HG03064 (cell line): Measurements from ENCODE around the gene CEP72.
A peak's percentile ranks its signal among the peaks of the same experiment; 100 is the strongest.
"Not testable (repeated sequence)": the region's sequence is repeated elsewhere in the genome, so short reads cannot be mapped to it uniquely, and the experiment has no call there.

Experiments used
- ATAC-seq: cut with Tn5 transposase; IDR thresholded peaks from one replicate; pipeline ENCODE4 v1.9.1; 2021; ENCODE audit warnings: low read depth; ENCODE audit not compliant: unreplicated experiment

Gene CEP72, protein sequence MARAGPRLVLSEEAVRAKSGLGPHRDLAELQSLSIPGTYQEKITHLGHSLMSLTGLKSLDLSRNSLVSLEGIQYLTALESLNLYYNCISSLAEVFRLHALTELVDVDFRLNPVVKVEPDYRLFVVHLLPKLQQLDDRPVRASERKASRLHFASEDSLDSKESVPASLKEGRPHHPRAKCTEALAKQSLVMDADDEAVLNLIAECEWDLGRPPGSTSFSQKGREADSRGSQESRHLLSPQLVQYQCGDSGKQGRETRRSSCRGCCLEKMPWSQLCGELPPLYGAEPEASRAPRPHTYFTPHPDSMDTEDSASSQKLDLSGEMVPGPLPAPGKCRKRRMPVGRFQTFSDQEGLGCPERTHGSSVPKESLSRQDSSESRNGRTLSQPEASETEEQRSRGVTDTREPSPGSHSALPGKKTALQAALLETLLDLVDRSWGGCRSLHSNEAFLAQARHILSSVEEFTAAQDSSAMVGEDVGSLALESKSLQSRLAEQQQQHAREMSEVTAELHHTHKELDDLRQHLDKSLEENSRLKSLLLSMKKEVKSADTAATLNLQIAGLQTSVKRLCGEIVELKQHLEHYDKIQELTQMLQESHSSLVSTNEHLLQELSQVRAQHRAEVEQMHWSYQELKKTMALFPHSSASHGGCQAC

DNA sequence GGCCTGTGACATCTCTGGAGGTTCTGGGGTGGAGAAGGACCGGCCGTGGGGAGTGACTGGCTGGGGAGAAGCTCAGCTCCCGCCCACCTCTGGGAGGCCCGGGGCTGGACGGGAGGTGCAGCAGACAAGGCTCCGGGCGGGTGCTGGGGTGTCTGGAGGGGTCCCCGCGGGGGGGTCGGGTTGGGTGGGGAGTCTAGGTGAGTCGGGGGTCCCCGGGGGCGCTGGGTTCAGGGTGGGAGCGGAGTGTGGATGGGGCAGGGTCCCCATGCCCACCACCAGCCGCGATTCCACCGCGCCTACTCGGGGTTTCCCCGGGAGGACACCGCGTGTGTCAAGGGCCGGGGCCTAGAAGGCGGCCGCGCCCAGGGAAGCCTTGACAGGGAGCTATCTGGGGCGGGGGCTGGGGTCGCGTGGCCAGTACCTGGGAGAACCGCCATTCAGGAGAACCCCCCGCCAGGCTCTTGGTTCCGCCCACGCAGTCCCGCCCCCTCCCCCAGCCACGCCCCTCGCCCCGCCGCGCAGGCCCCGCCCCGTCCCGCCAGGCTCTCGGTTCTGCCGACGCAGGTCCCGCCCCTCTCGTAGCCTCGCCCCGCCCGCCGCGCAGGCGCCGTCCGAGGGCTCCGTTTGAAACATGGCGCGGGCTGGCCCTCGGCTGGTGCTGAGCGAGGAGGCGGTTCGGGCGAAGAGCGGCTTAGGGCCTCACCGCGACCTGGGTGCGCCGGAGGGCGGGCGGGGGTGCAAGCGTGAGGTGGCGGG, at the start of gene CEP72:
TSS of gene CEP72 (plus strand) at position 610 of the 756 bp plus-strand sequence. CDS start at position 632, 22 bp downstream.
- peak; percentile 60 for ATAC-seq

DNA sequence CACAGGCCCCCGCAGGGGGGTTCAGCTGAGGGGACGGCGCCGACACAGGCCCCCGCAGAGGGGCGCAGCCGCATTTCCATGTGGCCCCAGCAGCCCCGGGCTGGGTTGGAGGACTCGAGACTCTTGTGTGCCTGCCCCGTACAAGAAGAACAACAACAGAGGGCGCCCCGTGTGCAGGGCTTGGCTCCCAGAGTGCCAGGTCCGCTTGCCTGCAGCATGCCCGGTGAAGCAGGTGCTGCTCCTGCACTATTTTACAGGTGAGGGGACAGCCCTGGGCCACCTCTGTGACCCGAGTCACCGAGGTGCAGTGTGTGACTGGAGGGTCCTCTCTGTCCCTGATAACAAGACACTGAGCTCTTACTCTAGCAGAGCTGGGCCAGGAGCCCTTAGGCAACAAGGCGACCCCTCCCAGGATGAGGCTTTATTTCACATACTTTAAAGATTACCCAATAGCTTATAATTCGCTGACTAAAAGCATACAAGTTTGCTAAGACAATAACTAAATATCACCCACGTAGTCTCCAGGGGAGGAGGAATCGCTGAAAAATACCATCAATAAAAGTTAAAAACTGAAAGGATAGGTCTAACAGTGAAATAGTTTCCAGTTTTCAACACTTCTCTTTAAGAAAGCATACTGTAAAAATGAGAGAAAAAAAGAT, 46.2 kb upstream of the CEP72 start:
- no peak for ATAC-seq

DNA sequence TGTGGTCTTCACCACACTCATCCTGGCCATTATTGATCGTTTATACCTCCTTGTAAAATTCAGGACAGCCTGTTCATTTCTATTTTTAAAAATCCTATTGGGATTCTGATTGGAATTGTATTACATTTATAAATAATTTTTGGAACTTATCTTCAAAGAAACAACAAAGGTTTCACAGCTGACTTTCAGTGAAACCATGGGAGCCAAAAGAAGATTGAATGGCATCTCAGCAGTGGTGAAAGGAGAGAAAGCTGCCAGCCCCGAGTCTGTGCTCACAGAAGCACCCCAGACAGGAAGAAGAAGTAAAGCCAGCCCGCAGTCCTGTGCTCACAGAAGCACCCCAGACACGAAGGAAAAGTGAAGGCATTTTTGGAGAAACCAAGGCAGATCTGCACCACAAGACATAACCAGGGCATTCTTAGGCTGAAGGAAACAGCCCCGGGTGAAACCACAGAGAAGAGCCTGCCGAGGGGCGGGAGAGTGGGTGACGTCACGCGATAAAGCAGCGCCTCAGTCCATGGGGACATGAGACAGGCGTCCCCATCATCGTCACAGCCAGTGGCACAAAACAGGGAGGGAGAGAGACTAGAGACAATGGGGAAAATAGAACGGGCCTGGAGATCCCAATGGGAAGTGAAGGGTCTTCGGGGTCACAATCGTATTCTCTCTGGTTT, 45.4 kb upstream of the CEP72 start:
- no peak for ATAC-seq

DNA sequence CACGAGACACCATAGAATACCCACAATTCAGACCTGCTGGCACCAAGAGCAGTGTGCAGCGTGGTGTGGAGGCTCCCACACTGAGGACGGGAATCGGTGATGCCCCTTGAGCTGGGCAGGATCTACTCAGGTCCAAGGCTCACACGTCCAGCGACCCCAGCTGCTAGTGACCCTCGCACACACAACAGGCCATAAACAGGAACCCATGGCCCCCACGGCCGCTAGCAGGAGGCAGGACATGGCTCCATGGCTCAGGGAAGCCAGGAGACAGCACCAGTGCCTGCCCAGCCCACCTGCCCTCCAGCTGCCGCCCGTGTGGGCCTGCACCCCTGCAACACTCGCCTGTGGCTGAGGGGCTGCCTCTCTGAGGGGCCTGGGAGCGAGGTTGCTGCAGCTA, 44.5 kb upstream of the CEP72 start:
- ATAC-seq = no peak

DNA sequence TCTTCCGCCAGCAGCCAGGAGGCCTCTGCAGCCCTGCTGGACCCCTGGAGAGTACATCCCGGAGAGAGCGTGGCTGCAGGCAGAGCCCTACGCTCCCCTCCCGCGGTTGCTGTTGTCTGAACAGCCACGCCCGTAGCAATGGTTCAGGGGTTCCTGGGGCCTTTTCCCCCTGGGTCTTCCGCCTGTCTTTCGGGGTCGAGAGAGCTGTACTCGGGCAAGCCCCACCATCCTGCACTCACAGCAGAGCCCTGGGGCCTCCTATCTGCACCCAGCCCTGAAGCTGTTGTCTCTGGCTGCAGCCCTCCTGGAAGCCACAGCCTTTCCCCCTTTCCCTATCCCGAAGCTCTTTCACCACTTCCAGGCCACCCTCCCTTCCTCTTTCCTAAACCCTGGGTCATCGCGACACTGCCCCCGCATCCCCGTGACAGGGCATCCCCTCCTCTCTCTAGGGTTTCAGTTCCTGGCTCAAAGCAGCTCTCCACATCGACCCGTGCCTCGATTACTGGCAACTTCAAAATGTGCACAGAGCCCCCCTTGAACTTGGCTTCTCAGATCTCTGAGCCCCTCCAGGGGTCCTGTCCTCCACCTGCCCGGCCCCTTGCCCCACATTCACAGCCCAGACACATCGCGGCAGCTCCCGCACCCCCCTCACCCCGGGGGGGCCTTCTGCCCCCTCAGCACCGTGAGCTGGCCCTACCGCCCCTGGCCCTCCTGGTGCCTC, 43.9 kb upstream of the CEP72 start:
- no peak for ATAC-seq

DNA sequence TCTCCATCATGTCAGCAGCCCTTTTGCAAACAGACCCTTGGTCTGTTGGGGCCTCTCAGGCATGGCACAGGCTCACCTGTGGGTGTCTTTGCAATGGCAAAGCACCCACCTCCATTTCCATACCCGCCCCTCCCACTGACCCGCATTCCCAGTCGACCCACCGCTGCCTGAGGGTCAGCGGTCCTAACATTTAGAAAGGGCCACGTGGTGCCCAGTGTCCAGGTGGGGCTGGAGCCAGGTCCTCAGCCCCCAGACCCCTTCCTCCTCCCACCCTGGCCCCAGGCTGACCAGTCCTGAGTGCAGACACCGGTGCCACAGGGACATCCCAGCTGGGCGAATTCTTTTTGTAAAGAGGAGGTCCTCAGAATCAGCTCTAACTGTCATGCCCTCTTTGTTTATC, 43.3 kb upstream of the CEP72 start:
- ATAC-seq = no peak

DNA sequence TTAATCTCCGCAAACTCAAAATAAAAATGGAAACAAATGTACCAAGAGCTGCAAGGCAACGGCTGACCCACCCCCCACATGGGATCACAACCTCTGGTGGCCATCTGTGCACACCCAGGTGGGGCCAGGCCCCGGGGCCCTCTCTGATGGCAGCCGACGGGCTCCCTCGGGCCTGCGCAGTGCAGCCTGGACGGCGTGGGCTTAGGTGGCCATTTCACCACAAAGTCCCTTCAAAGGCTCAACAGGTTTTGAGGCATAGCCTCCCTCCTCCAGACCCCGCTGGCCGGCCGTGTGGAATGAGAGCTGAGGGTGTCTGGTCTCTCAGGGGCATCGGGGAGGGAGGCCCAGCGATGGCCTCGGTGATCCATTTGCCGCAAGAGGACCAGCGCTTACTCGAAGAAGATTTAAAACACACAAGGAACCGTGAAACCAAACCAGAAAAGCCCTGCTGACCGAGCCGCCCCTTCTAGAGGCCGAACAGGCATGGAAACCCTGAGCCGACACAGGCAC, 42.7 kb upstream of the CEP72 start:
- ATAC-seq = no peak

DNA sequence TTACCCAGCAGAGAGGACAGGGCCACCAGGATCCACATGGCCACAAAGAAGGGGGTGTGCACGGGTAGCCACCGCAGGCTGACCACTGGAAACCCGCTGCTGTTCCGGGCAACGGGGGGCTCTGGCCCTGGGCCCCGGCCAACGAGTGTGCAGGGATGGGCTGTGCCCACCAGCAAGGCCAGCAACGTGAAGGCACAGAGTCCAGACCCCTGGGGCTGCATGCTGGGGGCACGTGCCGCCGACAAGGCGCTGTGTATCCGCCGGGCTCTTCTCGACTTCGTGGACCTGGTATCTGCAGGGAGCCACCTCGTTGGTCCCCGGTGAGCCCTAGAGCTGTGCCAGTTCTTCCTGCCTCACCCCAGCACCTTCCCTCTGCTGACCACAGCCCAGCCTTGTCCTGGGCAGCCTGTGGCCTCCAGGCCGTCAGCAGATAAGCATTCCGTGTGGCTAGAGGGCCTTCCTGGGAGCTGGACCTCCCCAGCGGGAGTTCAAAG, 42.2 kb upstream of the CEP72 start:
- ATAC-seq = no peak

DNA sequence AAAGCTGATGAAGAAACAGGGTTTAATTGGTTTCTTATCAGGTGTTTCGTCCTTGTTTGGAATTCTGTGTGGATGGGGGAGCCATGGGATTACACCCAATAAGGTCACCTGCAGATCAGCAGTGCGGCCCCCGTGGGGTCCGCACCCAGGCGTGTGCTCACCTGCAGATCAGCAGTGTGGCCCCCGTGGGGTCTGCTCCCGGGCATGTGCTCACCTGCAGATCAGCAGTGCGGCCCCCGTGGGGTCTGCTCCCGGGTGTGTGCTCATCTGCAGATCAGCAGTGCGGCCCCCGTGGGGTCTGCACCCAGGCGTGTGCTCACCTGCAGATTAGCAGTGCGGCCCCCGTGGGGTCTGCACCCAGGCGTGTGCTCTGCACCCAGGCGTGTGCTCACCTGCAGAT, 41.7 kb upstream of the CEP72 start:
- ATAC-seq = no peak

DNA sequence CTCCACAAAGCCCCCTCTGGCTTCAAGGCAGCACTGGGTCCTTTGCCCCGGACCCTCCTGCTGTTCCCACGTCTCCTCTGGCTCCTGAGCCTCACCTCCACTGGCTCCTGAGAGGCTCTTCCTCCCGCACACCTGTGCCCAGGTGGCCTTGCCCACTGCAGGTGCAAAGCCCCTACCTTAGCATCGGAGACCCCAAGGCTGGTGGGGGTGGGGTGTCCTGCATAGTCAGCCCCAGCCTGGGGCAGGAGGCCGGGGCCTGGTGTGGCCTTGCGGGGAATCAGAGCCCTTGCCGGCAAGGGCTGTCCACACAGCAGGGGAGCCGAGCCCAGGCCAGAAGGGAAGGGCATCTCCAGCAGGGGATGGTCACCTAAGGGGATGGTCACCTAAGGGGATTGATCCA, 41.3 kb upstream of the CEP72 start:
- no peak for ATAC-seq

DNA sequence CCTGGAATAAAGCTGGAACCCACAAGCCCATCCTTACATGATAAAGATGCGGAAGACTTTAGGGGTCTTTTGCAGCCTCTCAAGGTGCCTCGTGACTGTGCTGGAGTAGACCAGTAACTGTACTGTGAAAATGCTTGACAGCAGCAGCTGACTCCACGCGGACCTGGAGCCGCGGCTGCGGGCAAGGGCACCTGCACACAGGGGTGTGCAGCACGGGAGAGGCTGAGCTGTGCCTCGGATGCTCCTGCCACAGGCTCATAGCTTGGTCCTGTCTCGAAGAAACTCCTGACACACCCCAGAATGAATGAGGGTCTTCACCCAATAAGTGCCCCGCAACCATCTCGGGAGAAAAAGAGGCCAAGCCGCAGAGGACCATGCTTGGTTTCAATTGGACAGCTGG, 40.3 kb upstream of the CEP72 start:
- no peak for ATAC-seq

DNA sequence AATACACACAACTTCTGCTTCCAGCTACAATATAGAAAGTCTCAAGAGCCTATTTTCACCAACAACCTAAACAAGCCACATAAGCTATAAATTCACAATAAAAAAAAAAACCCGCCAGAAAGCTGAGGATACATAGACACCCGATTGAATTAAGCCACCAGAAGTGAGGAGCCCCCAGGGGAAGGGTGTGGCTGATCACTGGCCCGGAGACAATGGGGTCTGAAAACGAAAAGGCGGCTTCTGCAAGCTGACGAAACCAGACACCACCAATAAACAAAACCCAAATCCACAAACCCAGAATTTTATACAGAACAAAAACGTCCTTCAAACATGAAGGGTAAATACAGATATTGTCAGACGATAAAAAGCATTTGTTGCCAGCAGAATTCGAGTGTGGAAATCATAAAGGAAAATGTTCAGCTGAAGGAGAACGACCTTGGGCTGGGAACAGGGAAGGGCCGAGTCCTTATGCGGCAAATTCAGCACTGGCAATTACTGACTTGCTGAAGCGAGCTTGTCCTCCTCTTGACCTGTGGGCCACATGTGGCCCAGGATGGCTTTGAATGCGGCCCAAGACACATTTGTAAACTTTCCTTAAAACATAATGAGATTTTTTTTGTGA, 39.6 kb upstream of the CEP72 start:
- ATAC-seq = no peak

DNA sequence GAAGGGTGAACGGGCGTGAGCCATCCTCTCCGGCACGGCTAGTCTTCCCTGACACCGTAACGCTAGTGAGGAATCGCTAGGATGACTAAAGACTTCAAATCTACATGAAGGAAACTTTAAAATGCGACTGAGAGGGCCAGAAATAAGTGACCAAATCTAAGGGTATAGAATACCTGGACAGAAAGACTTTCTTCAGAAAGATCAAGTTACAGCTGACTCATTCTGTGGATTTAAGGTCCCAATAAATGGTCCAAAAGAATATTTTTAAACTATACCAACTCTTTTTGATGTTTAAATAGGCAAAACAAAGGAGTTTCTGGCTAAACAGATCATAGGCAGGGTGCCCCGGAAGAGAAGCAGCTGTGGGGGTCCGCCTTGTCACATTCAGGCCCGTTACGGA, 38.9 kb upstream of the CEP72 start:
- ATAC-seq = no peak

DNA sequence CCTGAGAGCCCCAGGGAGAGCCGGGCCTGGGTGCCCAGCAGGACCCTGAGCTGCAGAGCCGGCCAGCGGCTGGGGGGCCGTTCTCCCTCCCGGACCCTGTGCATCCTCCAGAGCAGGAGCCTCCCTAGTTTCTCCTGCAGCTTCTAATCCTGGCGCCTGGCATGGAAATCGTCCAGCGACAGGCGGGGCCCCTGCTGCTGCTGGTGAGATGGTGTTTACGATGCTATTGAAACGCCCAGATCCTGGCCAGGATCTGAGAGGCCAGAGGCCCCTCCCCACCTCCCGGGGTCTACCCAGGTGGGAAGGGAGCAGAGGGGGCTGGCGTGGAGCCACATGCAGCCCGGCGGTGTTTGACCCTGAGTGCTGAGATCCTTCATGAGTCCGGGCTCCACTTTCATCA, 38.2 kb upstream of the CEP72 start:
- ATAC-seq = no peak

DNA sequence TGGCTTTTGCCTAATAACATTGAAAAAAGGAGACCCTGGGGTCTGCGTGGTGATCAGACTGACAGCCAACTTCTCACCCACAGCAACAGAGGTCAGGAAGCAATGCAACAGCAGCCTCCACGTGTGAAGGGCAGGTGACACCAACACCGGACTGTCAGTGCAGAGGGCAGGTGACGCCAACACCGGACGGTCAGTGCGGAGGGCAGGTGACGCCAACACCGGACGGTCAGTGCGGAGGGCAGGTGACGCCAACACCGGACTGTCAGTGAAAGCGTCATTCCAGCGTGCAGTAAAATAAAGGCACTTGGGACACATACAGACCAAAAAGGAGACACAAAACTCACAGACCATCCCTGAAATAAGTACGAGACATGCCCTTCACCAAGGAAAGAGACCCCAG, 37.2 kb upstream of the CEP72 start:
- no peak for ATAC-seq

DNA sequence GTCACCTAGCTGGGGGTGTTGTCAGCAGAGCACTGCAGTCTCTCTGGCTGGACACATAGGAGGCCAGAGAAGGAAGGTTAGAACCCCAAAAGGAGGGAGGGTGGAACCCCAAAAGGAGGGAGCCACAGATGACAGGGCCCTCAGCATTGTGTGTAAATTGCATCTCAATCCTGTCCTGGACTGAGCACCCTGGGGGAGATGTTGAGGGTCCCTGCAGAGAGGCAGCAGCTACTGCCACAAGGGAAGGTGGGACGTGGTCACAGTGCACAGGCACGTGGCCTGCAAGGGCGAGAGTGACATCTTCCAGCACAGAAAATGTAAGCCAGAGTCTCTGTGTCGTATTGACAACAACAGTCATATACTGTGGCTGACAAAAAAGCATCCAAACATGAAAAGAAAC, 36.5 kb upstream of the CEP72 start:
- no peak for ATAC-seq

DNA sequence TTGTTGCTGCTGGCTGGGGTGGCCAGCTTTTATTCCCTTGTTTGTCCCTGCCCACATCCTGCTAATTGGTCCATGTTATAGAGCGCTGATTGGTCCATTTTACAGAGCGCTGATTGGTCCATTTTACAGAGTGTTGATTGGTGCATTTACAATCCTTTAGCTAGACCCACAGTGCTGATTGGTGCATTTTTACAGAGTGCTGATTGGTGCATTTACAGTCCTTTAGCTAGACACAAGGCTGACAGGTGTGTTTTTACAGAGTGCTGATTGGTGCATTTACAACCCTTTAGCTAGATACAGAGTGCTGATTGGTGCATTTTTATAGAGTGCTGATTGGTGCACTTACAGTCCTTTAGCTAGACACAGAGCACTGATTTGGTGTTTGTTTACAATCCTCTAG, 34.9 kb upstream of the CEP72 start:
- not testable (repeated sequence) for ATAC-seq

DNA sequence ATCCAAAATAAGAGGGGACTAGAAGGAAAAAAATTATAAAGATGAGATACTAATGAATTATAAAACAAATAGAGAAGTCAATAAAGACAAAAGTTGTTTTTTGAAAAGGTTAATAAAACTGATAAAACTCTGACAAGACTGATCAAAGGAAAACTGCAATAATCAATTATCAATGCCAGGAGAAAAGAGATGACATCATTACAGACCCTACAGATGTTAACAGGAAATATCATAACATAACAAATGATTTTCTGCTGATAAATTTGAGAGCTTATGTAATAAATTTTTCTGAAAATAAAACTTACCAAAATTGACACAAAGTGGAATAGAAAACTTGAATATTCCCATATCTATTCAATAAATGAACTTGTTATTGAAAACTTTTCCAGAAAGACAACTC, 34.3 kb upstream of the CEP72 start:
- ATAC-seq = no peak

DNA sequence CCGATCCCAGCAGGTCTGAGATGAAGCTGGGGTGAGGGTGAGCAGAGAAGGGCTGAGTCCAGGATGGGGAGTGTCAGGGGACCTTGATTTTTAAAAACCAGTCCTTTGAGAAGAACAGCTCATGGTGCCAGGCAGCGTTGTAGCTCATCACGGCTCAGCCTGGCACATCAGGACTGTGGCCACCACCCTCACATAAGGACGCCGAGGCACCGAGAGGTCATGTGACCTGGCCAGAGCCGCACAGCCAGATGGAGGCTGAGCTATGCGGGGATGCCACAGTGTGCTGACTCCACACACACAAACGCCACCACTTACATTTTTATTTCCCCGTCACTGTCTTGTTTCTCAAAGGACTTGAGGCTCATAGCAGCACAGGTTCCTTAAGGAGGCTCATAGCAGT, 32.9 kb upstream of the CEP72 start:
- no peak for ATAC-seq
